HG02884 (cell line): ENCODE results near the gene HSPB6.

Experiments used
- ATAC-seq: cut with Tn5 transposase; IDR thresholded peaks from one replicate; pipeline ENCODE4 v1.9.1; 2021; ENCODE audit warnings: mild to moderate bottlenecking, moderate library complexity; ENCODE audit not compliant: unreplicated experiment

The HSPB6 gene

DNA sequence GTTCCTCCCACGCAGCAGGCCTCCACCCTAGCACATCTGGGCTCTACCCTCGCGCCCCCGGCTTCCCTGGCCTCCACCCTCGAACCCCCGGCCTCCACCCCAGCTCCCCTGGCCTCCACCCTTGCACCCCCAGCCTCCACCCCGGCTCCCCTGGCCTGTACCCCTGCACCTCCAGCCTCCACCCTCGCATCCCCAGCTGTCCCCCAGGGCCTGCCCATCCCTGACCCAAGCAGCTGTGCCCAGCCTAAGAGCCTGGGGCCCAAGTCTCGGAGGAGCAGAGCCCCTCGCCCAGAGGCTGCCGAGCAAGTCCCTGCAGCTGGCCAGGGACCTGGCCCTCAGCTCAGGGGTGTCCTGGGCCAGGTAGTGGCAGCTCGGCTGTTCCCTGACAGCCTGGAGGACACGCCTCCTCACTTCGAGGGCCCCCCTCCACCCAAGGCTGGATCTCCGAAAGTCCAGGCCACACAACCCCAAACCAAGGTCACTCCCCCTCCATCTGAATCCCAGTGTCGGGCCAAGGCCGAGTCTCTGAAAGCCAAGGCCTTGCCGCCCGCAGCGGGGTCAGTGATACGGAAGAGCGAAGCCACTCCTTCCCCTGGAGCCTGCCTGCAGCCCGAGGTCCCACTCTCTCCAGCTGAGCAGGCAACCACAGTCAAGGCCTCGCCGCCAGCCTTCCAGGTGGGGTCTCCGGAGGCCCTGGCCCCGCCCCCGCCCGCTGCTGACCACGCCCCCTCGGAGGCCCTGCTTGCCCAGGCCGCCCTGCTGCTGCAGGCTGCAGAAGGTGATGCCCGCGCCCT lies 10.7 kb upstream of the HSPB6 start:
- ATAC-seq = no peak

DNA sequence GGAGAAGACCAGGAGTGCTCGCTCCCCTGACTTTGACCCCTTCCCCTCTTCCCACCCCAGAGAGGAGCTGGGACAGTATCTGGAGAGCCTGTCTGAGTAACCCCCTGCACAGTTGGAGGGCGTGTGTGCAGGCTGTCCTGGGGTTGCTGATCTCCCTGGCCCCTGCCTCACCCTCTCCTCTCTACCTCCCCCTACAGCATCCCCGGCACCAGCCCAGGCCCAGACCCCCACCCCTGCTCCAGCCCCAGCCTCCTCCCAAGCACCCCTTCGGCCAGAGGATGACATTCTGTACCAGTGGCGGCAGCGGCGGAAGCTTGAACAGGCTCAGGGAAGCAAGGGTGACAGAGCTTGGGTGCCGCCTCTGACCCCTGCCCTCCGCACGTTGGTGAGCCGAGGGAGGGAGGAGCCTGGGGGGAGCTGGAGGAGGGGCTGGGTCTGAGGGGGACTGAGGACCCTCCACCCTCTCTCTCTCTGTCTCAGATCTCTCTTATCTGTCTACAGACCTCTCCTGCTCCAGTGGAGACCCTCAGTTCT lies 9.8 kb upstream of the HSPB6 start:
- ATAC-seq = no peak

DNA sequence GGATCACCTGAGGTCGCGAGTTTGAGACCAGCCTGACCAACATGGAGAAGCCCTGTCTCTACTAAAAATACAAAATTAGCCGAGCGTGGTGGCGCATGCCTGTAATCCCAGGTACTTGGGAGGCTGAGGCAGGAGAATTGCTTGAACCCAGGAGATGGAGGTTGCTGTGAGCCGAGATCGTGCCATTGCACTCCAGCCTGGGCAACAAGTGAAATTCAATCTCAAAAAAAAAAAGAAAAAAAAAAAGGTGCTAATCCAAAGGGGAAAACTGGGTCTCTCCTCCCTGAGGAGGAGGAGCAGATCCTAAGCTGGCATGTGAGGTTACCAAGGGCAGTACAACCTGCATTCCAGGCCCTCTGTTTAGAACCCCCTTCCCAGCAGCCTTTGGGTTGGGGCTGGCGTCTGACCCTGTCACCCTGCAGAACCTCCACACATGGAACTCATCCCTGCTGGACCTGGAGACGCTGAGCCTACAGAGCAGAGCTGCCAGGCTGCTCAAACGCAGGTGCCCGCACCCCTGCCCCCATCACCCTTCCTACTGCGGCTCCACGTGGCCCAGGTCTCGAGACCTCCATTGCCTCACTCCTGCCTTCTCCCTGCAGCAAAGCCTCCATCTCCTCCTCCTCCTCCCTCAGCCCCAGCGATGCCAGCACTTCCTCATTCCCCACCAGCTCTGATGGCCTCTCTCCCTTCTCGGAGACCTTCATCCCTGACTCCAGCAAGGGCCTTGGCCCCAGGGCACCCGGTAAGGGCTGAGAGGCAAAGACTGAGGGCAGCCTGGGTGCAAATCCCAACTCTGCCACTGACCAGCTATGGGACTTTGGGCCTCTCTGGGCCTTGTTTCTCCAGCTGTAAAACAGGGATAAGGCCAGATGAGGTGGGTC lies 7.8 kb upstream of the HSPB6 start:
- ATAC-seq = no peak

DNA sequence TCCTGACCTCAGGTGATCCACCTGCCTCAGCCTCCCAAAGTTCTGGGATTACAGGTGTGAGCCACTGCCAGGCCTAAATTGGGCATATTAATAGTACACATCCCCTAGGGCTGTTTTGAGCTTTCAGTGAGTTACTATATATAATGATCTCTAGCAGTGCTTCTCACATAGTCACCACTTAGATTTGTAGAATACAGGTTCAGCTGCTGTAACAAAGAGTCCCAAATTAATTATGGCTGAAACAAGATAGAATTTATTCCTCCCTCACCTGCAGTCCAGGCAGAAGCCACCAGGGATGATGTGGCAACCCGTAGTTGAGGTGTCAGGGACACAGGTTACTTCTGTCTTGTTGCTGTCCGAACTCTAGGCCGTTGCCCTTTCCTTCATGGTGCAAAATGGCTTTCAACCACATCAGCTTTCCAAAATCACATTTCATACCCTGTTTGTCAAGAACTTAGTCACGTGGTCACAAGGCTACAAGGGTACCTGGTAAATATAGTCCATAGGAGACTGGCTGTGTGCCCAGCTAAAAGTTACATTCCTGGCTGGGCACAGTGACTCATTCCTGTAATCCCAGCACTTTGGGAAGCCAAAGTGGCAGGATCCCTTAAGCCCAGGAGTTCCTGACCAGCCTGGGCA lies 4.0 kb upstream of the HSPB6 start:
- no peak for ATAC-seq

DNA sequence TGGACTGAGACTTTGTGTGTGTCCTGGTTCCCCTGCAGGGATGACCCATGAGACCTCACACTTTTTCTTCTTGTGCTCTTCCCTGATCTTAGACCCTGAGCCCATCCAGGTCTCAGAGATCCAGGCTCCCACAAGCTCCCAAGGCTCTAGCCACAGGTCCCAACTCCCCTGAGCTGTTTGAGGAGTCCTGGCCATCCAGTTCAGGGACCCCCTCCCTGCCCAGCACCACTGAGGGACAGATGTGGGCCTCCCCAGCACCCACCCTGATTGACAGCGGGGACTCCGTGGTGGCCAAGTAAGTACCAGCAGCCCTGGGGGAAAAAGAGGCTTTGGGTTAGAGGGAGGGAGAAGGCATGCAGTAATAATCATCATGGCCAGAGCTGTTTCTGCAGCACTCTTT lies 2.9 kb upstream of the HSPB6 start:
- ATAC-seq = no peak

DNA sequence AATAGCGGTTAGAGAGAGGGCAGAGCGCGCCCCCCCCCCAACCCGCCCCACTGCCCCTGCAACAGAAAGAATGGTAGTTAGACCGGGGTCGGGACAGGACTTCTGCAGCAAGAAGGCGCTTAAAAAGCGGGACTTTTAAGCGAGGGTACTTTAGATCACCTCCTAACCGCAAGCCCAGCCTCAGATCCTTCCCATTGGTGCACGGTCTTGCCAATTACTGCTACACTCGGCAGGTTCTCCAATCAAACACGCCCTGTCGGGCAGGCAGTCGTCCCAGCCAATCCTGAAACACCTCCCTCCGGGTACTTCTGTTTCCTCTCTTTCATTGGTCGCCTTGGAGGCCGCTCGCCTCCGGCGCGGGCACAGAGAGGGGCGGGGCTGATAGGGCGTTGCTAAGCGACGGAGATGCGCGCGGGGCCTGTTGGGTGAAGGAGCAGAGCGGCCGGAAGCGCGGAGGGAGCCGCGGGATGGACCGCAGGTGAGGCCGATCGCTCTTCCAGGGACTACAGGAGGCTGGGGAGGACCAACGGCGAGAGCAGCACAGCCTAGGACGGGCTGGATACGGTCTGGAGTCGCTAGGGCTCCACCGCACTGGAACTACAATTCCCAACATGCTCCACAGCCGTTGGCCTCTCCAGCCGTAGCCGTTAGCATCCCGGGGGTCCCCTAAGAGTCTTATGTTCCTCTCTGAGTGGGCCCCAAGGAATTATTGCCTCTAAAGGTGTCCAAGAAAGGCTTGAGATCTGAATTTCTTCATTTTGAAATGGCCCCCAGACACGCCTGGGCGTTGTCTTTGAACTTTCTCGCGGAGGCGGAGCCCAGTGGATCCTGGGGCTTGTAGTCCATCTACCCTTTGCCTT lies 1.1 kb upstream of the HSPB6 start, which contains the start of gene PROSER3:
TSS of gene PROSER3 (plus strand) at position 428 of the 860 bp plus-strand sequence. CDS start at position 468, 40 bp downstream.
- ATAC-seq = peak; percentile 92

DNA sequence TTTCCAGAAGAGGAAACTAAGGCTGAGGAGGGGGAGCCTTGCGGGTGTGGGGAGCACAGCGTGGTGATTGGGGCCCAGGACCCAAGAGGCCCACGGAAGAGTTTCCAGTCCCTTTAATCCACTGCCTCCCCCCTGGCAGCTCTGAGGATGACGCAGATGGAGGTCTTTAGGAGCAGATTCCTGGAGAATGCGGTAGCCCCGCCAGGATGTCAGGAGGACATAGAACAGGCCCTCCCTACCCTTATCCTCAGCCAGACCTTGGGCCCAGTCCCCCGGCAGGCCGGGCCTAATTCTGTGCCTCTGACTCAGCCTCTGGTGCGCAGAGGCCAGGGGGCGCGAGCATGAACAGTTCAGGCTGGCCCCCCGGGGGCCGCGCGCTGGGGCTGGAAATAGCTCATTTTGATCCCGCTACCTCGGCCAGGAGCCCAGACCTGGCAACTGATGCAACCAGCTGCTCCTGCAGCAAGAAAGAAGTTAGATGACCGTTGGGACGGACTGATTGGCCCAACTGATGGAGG lies 461 bp upstream of the HSPB6 start:
- ATAC-seq = no peak

DNA sequence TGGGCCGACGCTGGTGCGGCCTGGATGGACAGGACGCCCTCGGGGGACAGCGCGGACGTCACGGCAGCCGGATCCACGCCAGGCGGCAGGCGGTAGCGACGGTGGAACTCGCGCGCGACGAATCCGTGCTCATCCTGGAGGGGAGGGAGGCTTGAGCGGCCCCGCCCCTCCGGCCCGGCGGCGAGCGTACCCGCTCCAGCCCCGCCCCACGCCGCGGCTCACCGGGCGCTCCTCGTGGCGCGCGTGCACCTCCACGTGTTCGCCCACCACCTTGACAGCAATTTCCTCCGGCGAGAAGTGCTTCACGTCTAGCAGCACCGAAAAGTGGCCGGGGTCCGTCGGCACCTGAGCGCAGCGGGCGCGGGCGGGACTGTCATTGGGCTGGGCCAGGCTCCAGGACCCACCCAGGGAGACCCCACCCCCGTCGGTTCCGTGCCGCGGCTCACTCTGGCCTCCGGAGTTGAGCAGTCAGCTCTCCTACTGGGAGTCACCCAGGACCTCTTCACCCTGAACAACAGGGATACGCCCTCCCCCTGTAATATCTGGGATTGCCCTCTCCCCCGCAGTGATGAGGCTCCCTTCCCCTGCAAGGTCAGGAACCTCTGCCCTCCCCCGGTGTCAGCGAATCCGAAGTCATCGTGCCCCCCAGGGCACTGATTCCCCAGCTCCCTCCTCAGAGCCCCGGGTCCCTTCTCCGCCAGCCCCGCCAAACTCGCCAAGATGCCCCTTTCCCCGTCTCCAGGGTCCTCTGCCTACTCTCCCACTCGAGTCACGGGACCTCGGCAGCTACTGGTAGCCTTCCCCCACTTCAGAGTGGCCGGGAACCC lies 1.1 kb downstream of the HSPB6 start:
- ATAC-seq = no peak

DNA sequence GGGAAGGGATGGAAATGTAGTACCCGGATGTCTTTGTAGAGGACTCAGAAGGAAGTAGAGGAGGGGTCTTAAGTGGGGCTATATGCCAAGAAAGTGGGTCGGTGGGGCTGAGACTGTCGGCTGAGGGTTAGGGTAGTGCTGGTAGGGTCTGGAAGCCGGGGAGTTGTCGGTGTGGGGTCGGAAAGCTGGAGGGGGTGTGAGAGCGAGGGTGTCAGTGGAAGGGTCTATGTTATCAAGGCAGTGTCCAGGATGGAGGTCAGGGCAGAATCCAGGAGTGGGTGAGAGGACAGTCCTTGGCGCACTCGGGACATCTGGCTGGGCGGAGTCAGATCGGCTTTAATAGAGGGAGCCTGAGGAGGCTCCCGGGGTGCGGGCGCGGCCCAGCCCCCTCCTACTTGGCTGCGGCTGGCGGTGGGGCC lies 1.7 kb downstream of the HSPB6 start:
- no peak for ATAC-seq

DNA sequence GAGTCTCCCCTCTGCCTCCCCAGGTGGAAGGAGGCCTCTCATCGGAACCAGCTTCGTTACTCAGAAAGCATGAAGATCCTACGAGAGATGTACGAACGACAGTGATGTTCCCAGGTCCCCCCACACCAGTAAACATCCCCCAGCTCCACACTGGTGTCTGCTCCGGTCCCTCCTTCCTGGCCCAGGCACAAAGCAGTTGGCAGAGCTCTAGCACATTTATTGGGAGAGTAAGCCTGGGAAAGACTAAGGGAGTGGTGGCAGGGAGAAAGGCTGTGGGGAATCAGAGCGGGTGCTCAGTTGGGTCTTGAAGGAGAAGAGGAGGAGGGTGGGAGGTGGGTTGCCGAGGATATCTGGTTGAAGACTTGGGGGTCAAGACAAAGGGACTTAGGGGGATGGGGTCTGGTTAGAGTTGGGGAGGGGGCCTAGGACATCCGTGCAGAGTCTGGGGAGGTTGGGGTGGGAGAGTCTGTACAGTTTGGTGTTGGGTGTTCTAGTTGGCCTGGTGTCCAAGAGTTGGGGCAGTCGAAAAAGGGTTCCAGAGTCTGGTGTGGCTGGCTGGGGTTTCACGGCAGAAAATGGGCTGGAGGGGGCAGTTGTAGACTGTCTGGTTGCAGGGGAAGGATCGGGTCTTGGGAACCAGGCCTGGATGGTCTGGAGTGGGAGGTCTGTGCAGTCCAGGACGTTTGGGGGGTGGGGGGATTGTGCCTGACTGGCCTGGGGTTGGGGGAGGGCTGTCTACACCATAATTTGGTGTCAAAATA lies 2.3 kb downstream of the HSPB6 start:
- ATAC-seq = no peak

DNA sequence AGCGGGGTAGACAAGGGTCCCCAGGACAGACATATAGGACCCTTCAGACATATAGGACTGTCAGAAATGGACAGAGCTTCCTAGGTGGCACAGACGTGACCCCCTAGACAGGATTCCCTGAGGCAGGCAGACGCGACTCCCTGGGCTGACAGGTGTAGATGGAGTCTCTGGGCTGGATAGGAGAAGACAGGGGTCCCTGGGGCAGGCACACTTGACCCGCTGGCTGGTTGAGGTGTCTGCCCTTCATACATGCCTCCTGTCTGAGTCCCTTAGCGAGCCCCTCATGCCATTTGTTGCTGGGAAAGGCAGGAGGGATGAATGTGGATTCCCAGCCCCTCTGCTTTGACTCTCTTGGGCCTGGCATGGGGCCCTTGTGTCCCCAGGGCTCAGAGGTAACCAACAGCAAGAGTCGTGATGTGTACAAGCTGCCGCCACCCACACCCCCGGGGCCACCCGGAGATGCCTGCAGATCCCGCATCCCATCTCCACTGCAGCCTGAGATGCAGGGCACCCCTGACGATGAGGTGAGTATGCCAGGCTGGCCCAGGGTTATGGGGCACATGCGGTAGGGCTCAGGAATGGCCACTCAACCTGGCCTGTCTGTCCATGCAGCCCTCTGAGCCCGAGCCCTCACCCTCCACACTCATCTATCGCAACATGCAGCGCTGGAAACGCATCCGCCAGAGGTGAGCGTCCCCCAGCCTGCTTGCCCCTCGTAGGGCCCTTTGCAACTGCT lies 3.0 kb downstream of the HSPB6 start:
- ATAC-seq = no peak

DNA sequence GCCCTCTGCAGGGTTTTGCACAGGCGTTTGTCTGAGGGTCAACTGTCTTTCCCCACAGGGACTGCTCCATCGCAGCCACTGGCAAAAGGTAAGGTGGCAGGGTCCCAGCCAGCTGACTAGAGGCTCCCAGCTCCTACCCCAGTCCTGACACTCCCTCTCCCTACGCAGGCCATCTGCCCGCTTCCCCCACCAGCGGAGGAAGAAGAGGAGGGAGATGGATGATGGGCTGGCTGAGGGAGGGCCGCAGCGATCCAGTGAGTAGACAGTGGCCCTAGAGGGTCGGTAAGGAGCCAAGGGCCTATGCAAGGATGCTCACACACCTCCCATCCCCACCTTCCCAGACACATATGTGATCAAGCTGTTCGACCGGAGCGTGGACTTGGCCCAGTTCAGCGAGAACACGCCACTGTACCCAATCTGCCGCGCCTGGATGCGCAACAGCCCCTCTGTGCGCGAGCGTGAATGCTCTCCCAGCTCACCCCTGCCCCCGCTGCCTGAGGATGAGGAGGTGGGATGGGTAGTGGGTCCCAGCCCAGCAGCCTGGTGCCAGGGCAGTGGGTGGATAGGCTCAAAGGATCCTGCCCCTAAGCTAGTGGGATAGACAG lies 4.0 kb downstream of the HSPB6 start:
- ATAC-seq = no peak

DNA sequence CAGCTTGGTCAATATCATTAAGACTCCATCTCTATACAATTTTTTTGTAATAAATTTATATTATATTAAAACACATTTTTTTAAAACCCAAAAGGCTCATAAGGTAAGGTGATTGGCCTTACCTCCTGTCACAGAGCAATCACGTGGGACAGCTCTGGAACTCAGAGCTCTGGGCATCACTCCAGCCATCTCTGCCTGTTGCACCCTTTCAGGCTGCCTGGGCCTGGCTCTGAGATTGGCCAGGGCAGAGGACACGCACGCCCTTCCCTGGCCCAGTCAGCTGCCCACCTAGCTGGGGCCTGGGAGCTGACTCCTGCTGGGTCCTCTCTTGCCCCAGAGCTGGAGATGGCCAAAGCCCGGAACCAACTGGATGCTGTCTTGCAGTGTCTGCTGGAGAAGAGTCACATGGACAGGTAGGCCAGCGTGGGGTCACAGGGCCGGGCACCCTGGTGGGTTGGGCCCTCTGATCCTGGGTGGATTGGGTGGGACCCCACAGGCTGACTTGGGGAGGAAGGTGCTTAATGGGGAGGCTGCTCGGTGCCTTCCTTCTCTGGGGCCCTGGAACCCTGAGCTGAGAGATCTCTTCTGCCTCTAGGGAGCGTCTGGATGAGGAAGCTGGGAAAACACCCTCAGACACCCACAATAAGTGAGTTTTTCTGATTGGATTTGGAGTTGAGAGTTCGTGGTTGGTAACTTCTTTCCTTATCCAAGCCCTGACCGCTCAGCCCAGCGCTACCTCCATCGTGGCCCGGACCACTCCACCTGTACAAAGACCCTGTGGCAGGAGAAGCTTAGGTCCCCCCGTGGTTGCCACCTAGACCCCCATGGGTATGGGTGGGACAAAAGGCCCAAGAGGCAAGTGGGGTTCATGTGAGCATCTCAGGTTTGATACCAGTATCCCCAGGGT lies 4.7 kb downstream of the HSPB6 start:
- ATAC-seq = no peak

DNA sequence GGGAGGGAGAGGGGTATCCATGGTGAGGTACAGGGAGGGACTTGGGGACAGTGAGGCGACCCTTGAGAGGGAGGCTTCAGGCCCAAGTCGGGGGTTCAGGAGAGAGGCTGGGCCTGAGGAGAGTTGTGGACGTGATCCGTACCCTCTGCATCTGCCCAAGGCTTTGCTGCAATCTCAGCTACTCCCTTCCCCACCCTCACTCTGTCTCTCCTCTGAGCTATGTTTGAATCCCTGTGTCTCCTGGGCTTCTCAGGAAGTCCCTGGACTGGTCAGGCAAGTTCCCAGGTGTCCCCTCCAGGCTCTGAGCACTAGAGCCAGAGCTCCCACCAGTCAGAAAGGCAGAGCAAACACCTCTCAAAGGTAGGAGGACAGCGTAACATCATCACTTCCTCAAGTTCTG lies 6.7 kb downstream of the HSPB6 start:
- ATAC-seq = no peak

DNA sequence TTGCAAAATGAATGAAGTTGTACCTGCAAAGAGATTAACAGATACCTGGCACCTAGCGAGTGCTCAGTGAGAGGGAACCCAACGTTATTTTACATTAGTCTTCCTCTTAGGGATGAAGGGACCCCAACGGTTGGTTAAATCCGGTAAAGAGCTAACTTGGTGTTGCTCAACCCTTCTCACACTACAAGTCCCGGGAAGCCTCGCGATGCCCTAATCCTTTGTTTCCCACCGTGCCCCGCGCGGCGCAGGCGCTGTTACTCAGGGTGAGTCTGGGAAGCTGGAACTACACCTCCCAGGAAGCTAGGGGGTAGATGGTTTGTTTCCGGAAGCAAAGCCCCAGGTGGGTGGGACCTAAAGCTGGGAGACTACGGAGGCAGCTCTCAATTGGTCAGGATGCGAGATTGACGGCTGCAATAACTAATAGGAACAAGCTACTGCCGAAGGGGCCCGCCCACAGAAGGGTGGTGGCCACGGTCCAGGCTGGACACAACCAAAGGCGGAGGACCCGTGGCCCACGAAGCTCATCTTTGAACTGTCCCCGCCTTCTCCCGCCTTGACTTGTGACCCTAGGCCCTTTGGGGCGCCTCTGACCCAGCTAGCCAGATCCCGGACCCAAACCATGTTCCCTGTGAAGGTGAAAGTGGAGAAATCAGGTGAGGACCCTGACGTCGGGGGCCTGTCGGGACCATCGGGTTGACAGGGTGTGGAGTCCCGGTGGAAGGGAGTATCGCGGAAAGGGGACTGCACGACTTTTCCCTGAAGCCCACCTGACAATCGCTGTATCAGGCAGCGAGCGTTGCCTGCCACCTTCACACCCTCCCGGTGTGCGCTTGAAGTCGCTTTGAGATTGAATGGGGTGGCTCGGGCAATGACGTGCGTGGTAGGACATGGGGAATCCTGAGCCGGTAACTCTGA lies 8.5 kb downstream of the HSPB6 start, which contains the start of gene LIN37:
TSS of gene LIN37 (plus strand) at position 471 of the 915 bp plus-strand sequence. CDS start at position 620, 149 bp downstream.
- ATAC-seq = peak; percentile 58
